HepG2 (cell line): ENCODE data around the gene ZNF433. TPM values are rescaled to one million over a fixed set of nuclear protein-coding genes. Genes with fewer than 3 reads are reported as not detected.

Experiments used
- ATF6 ChIP-seq: sonication (generic); formaldehyde crosslinking; conservative IDR thresholded peaks from 2 replicates; pipeline ENCODE4 v1.4.0; 2020; ENCODE audit warnings: missing genetic modification reagents
- CTCF ChIP-seq: sonication (generic); formaldehyde crosslinking; IDR thresholded peaks from 2 replicates; pipeline ENCODE4 v1.5.0; 2020; ENCODE audit warnings: mild to moderate bottlenecking, missing genetic modification reagents, moderate library complexity
- FOXO1 ChIP-seq: sonication (generic); formaldehyde crosslinking; IDR thresholded peaks from 2 replicates; pipeline ENCODE4 v1.4.0; 2020; ENCODE audit warnings: missing genetic modification reagents
- GABPB1 ChIP-seq: IDR thresholded peaks from 2 replicates; pipeline ENCODE4 v1.6.1; 2016; ENCODE audit warnings: mild to moderate bottlenecking, missing genetic modification reagents, moderate library complexity, missing compliant biosample characterization
- GATAD2A ChIP-seq: IDR thresholded peaks from 2 replicates; pipeline ENCODE4 v1.6.1; 2016
- MED13 ChIP-seq: sonication (generic); formaldehyde crosslinking; IDR thresholded peaks from 2 replicates; pipeline ENCODE4 v1.5.0; 2020; ENCODE audit warnings: missing genetic modification reagents
- TFAP4 ChIP-seq: sonication (generic); IDR thresholded peaks from 2 replicates; pipeline ENCODE4 v1.6.1; 2016; ENCODE audit warnings: low read depth, borderline replicate concordance
- ZBTB7B ChIP-seq: sonication (generic); formaldehyde crosslinking; IDR thresholded peaks from 2 replicates; pipeline ENCODE4 v1.4.0; 2020; ENCODE audit warnings: missing genetic modification reagents
- ZFP37 ChIP-seq: sonication (generic); formaldehyde crosslinking; IDR thresholded peaks from 2 replicates; pipeline ENCODE4 v1.4.0; 2020; ENCODE audit warnings: missing genetic modification reagents, borderline replicate concordance
- ZMYM4 ChIP-seq: sonication (generic); formaldehyde crosslinking; IDR thresholded peaks from 2 replicates; pipeline ENCODE4 v1.8.1; 2023; ENCODE audit warnings: mild to moderate bottlenecking, missing genetic modification reagents
- ZNF281 ChIP-seq: sonication (generic); formaldehyde crosslinking; IDR thresholded peaks from 2 replicates; pipeline ENCODE4 v1.4.0; 2020; ENCODE audit warnings: missing genetic modification reagents, borderline replicate concordance
- ZNF337 ChIP-seq: sonication (generic); formaldehyde crosslinking; IDR thresholded peaks from 2 replicates; pipeline ENCODE4 v1.5.1; 2020; ENCODE audit warnings: missing genetic modification reagents, low read depth, mild to moderate bottlenecking, borderline replicate concordance
- ZNF572 ChIP-seq: sonication (generic); formaldehyde crosslinking; IDR thresholded peaks from 2 replicates; pipeline ENCODE4 v1.5.1; 2020; ENCODE audit warnings: mild to moderate bottlenecking, missing genetic modification reagents
- ZNF687 ChIP-seq: sonication (generic); formaldehyde crosslinking; IDR thresholded peaks from 2 replicates; pipeline ENCODE4 v1.5.1; 2020; ENCODE audit warnings: mild to moderate bottlenecking, missing genetic modification reagents, moderate library complexity
- ZNF781 ChIP-seq: sonication (generic); formaldehyde crosslinking; IDR thresholded peaks from 2 replicates; pipeline ENCODE4 v1.5.1; 2020; ENCODE audit warnings: borderline replicate concordance, mild to moderate bottlenecking, missing genetic modification reagents; ENCODE audit errors: not compliant biosample characterization
- ZSCAN29 ChIP-seq: sonication (generic); formaldehyde crosslinking; conservative IDR thresholded peaks from 2 replicates; pipeline ENCODE4 v1.4.0; 2020; ENCODE audit warnings: mild to moderate bottlenecking, missing genetic modification reagents
- polyA plus RNA-seq, 8 experiments: library from polyadenylated mRNA; depleted of rRNA in 3 of 8; stranded (reverse) in 7 of 8; unstranded in 1 of 8; fragments of >200 nt; fragmentation: Illumina TruSeq in 4 of 8; extraction: Trizol in 4 of 8; gene quantifications; 2 replicates each; pipeline versions ENCODE4 v1.2.1 to v1.2.3, GENCODE V29; 2011 to 2016; ENCODE audit warnings: low read depth in 4 of 8, missing spikeins in 1 of 8, mixed read lengths in 1 of 8; ENCODE audit not compliant: insufficient read depth in 1 of 8
- total RNA-seq, 5 experiments: library from RNA; depleted of rRNA; stranded (reverse); fragments of >200 nt; fragmentation: Illumina TruSeq; extraction: Trizol; gene quantifications; 2 replicates each; pipeline ENCODE4 v1.2.3, GENCODE V29; 2016; ENCODE audit warnings: low read depth in 1 of 5

Gene ZNF433
- total and polyA plus RNA-seq, 2 of the 13 experiments (the other 11 are each of a cell fraction or from before 2014, with no cell fraction given) = 1.8 to 4.9 TPM

- TF ChIP-seq ZNF781 (CRISPR knock-in tag) (no peak), ZNF281 (CRISPR knock-in tag) (no peak), ZBTB7B (CRISPR knock-in tag) (peak; percentile 57; the same call in 1 of the 2 replicates), ATF6 (CRISPR knock-in tag) (no peak), GATAD2A (CRISPR knock-in tag) (0 out of 2 replicates have a peak, but pooled peaks have one; percentile 51), GABPB1 (CRISPR knock-in tag) (0 out of 2 replicates have a peak, but pooled peaks have one; percentile 15), ZNF572 (no peak), CTCF (CRISPR knock-in tag) (peak; percentile 75), ZMYM4 (CRISPR knock-in tag) (peak; percentile 35; the same call in 1 of the 2 replicates), FOXO1 (CRISPR knock-in tag) (0 out of 2 replicates have a peak, but pooled peaks have one; percentile 15), TFAP4 (peak; percentile 34; the same call in 1 of the 2 replicates), ZNF687 (peak; percentile 34; the same call in 1 of the 2 replicates), ZSCAN29 (CRISPR knock-in tag) (no peak), ZFP37 (CRISPR knock-in tag) (no peak), MED13 (CRISPR knock-in tag) (no peak), ZNF337 (CRISPR knock-in tag) (no peak)
Measured at GRCh38 chr19:11984986-11985385, 50.5 kb downstream of the ZNF433 start (continued).
